Gastroesophageal sphincter (tissue), 4 donors: ENCODE measurements around the gene AREL1. TPM values are rescaled to one million over a fixed set of nuclear protein-coding genes. Genes with fewer than 3 reads are reported as not detected.
"Not testable (repeated sequence)": the region's sequence is repeated elsewhere in the genome, so short reads cannot be mapped to it uniquely, and the experiment has no call there.

Source experiments
- ATAC-seq: fragments of 150-250 bp; one replicate; pipeline ENCODE4 v1.9.1; 2016; ENCODE audit warnings: mild to moderate bottlenecking, moderate library complexity
- H3K27ac ChIP-seq, 4 donors: fragments of 200-600 bp; sonication (generic) in 3 of 4; 1 replicate in 3 of 4; 2 replicates in 1 of 4; pipeline ENCODE4 v1.5.1; 2016 to 2019
- H3K27me3 ChIP-seq: fragments of 200-600 bp; sonication (generic); one replicate; pipeline ENCODE4 v1.5.1; 2019
- H3K36me3 ChIP-seq, 2 donors: fragments of 200-600 bp; sonication (generic); one replicate each; pipeline ENCODE4 v1.5.1; 2019; ENCODE audit warnings: control low read depth in 1 of 2
- H3K4me1 ChIP-seq, 3 donors: fragments of 200-600 bp; sonication (generic); 1 replicate in 2 of 3; 2 replicates in 1 of 3; pipeline ENCODE4 v1.5.1; 2016 to 2019; ENCODE audit warnings: control low read depth in 2 of 3
- H3K4me3 ChIP-seq, 2 donors: fragments of 200-600 bp; sonication (generic); one replicate each; pipeline ENCODE4 v1.5.1; 2019; ENCODE audit warnings: mild to moderate bottlenecking in 1 of 2, moderate library complexity in 1 of 2
- H3K9me3 ChIP-seq, 3 donors: fragments of 200-600 bp; sonication (generic); one replicate each; pipeline ENCODE4 v1.5.1; 2017 to 2019; ENCODE audit warnings: control low read depth in 2 of 3
- EP300 ChIP-seq: sonication (generic); formaldehyde crosslinking; IDR thresholded peaks from one replicate; pipeline ENCODE4 v1.6.1; 2017; ENCODE audit warnings: antibody characterized with exemption, mild to moderate bottlenecking
- POLR2A ChIP-seq, 2 donors: fragments of 450-650 bp; IDR thresholded peaks; one replicate each; pipeline ENCODE4 v1.6.1; 2017; ENCODE audit warnings: antibody characterized with exemption in 2 of 2, mild to moderate bottlenecking in 2 of 2, moderate library complexity in 1 of 2
- POLR2AphosphoS5 ChIP-seq: sonication (generic); formaldehyde crosslinking; IDR thresholded peaks from one replicate; pipeline ENCODE4 v1.6.1; 2017; ENCODE audit warnings: antibody characterized with exemption
- WGBS, 2 donors: methylation state at CpG; one replicate each; pipeline ENCODE4 v1.1.5; 2018; ENCODE audit warnings: low coverage in 1 of 2; 5-methylcytosine and 5-hydroxymethylcytosine counted together
- total RNA-seq, 4 donors: library from RNA; depleted of rRNA; stranded (reverse); fragments of >200 nt; gene quantifications; one replicate each; pipeline ENCODE4 v1.1.0, GENCODE V29; 2016
- TF ChIP-seq, protein P1 (sequence below), 4 experiments: fragments of 200-600 bp in 2 of 4; fragments of 450-650 bp in 2 of 4; sonication (generic) in 1 of 4; IDR thresholded peaks; one replicate each; pipeline ENCODE4 v1.5.1; 2017 to 2019; ENCODE audit warnings: antibody characterized with exemption in 4 of 4, mild to moderate bottlenecking in 2 of 4, moderate library complexity in 2 of 4

The AREL1 gene, protein sequence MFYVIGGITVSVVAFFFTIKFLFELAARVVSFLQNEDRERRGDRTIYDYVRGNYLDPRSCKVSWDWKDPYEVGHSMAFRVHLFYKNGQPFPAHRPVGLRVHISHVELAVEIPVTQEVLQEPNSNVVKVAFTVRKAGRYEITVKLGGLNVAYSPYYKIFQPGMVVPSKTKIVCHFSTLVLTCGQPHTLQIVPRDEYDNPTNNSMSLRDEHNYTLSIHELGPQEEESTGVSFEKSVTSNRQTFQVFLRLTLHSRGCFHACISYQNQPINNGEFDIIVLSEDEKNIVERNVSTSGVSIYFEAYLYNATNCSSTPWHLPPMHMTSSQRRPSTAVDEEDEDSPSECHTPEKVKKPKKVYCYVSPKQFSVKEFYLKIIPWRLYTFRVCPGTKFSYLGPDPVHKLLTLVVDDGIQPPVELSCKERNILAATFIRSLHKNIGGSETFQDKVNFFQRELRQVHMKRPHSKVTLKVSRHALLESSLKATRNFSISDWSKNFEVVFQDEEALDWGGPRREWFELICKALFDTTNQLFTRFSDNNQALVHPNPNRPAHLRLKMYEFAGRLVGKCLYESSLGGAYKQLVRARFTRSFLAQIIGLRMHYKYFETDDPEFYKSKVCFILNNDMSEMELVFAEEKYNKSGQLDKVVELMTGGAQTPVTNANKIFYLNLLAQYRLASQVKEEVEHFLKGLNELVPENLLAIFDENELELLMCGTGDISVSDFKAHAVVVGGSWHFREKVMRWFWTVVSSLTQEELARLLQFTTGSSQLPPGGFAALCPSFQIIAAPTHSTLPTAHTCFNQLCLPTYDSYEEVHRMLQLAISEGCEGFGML
- total RNA-seq: 10 to 100 TPM; 14.3 to 39.9 (median 19.9) TPM

DNA sequence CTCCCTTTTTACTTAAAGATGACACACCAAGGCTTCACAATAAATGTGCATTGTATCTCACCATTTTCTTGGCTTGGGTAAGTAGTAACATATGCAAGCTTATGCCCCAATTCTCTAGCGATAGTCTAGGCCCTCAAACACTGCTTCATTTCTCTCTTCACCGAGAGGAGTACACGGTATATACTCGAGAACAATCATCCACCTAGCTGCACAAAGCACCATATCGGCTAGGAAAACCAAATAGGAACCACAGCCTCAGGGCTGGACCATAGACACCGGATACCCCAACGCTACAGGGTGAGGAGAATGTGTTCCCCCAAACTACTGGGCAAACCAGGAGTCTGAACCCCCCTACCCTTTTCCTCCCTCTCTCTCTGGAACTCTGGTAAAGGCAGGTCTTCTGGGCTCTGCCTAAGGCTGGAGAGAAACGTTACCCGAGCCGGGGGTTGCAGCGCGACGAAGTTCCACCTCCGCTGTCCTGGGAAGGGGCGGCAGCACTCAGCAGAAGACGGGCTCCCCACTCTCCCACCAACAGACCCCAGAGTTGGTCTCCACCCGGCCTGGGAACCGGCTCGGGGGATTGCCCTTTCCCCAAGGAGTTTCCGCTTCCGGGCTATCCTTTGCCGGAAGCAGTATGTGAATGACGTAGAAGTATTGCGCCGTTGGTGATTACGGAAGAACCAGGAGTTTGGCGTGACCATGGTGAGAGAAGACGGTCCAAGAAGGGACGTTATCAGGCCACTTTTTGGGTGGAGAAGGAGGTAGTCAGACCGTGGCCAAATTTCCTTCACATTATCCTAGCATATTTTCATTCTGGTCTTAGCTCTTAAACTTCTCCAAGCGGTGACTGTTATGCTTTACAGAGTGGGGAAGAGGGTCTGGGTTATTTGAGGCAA is at the start of gene AREL1, which contains the start of gene FCF1:
TSS of gene AREL1 (minus strand) at position 582 of the 896 bp plus-strand sequence. CDS start 27,465 bp downstream, outside the sequence.
TSS of gene FCF1 (plus strand) at position 646 of the 896 bp plus-strand sequence. CDS start at position 700, 54 bp downstream.
- peak within 1 kb of the TSS; percentile 63 to 87 (median 86) for H3K27ac ChIP-seq
- peaks cover 0 to 42% (median 10%) of the 10 kb centered on the region in 3 donors for H3K4me1 ChIP-seq
- no peaks in the 10 kb centered on the region for H3K27me3 ChIP-seq
- H3K36me3 ChIP-seq: peaks cover 0 to 31% of the 10 kb centered on the region in 2 donors
- ATAC-seq: peak; percentile 99
- H3K4me3 ChIP-seq: peak within 1 kb of the TSS; percentile 67 to 81
- TF ChIP-seq EP300 (no peak), POLR2A (IDR thresholded peaks at IDR 0.05) (peak; percentile 44 to 74), POLR2AphosphoS5 (peak; percentile 87)
- TF ChIP-seq, protein P1, sequence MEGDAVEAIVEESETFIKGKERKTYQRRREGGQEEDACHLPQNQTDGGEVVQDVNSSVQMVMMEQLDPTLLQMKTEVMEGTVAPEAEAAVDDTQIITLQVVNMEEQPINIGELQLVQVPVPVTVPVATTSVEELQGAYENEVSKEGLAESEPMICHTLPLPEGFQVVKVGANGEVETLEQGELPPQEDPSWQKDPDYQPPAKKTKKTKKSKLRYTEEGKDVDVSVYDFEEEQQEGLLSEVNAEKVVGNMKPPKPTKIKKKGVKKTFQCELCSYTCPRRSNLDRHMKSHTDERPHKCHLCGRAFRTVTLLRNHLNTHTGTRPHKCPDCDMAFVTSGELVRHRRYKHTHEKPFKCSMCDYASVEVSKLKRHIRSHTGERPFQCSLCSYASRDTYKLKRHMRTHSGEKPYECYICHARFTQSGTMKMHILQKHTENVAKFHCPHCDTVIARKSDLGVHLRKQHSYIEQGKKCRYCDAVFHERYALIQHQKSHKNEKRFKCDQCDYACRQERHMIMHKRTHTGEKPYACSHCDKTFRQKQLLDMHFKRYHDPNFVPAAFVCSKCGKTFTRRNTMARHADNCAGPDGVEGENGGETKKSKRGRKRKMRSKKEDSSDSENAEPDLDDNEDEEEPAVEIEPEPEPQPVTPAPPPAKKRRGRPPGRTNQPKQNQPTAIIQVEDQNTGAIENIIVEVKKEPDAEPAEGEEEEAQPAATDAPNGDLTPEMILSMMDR (IDR thresholded peaks at IDR 0.05): no peak
- no peaks in the 10 kb centered on the region for H3K9me3 ChIP-seq
- WGBS, 2 donors: 0% methylated on average over 10 to 17 of the region's 31 CpGs

DNA sequence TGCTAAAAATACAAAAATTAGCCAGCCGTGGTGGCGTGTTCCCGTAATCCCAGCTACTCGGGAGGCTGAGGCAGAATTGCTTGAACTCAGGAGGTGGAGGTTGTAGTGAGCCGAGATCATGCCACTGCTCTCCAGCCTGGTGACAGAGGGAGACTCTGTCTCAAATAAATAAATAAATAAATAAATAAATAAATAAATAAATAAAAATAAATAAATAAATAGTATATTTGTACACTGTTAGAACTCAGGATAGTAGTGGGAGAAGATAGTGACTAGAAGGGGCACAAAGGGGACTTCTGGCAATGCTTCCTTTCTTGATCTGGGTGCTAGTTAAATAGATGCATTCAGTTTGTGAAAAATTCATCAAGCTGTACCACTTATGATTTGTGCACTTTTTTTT is 45.6 kb upstream of the AREL1 start:
- not testable (repeated sequence) for H3K4me1 ChIP-seq, H3K27ac ChIP-seq, H3K27me3 ChIP-seq, H3K4me3 ChIP-seq, H3K9me3 ChIP-seq, ATAC-seq, H3K36me3 ChIP-seq
- WGBS, 2 donors: 88% methylated on average over 4 to 5 of the region's 5 CpGs

DNA sequence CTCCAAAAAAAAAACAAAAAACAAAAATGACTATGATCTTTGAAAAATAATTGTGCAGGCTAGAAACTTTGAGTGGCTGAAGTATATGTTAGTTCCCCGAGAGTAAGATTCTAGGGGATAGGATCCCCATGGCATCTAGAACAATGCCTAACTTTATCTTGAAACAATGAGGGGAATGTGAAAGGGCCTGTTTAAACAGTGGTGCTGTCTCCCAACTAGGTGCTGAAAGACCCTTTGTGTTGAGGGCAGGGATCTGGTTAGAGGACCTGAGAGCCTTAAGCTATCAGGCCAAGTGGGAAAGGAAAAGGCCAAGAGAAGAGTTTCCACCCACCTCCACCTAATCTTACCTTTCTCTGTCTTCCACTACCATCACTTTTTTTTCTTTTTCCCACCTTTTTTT is 43.4 kb upstream of the AREL1 start:
- H3K27ac ChIP-seq: no peak overlapping the region
- H3K4me3 ChIP-seq: no peak overlapping the region
- 45 to 64% methylated on average over 1 of the region's 1 CpG for WGBS, 2 donors
- H3K9me3 ChIP-seq: peaks cover 0 to 10% (median 0%) of the 10 kb centered on the region in 3 donors
- H3K36me3 ChIP-seq: no peaks in the 10 kb centered on the region
- H3K4me1 ChIP-seq: no peaks in the 10 kb centered on the region
- no peak for TF ChIP-seq POLR2A (IDR thresholded peaks at IDR 0.05)
- TF ChIP-seq, protein P1 (IDR thresholded peaks at IDR 0.05): no peak
- TF ChIP-seq EP300: no peak
- no peak for TF ChIP-seq POLR2AphosphoS5
- no peaks in the 10 kb centered on the region for H3K27me3 ChIP-seq
- no peak for ATAC-seq

DNA sequence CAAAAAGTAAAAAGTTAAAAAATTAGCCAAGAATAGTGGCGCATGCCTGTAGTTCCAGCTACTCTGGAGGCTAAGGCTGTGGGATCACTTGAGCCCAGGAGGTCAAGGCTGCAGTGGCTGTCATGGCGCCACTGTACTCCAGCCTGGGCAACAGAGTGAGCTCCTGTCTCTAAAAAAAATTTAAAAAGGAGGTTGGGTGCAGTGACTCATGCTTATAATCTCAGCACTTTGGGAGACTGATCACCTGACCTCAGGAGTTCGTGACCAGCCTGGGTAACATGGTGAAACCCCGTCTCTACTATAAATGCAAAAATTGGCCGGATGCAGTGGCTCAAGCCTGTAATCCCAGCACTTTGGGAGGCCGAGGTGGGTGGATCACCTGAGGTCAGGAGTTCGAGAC is 42.0 kb upstream of the AREL1 start:
- no peaks in the 10 kb centered on the region for H3K36me3 ChIP-seq
- no peak overlapping the region for H3K27ac ChIP-seq
- H3K4me1 ChIP-seq: no peaks in the 10 kb centered on the region
- no peak for TF ChIP-seq EP300
- TF ChIP-seq, protein P1 (IDR thresholded peaks at IDR 0.05): no peak
- no peak for TF ChIP-seq POLR2A (IDR thresholded peaks at IDR 0.05)
- no peak for TF ChIP-seq POLR2AphosphoS5
- 94% methylated on average over 5 of the region's 7 CpGs; no CpG with 5 or more reads in 1 of the 2 donors for WGBS, 2 donors
- ATAC-seq: no peak
- no peak overlapping the region for H3K4me3 ChIP-seq
- H3K27me3 ChIP-seq: no peaks in the 10 kb centered on the region
- peaks cover 0 to 10% (median 0%) of the 10 kb centered on the region in 3 donors for H3K9me3 ChIP-seq
